Measurements from ENCODE around the gene AMPH.

Gene AMPH

DNA sequence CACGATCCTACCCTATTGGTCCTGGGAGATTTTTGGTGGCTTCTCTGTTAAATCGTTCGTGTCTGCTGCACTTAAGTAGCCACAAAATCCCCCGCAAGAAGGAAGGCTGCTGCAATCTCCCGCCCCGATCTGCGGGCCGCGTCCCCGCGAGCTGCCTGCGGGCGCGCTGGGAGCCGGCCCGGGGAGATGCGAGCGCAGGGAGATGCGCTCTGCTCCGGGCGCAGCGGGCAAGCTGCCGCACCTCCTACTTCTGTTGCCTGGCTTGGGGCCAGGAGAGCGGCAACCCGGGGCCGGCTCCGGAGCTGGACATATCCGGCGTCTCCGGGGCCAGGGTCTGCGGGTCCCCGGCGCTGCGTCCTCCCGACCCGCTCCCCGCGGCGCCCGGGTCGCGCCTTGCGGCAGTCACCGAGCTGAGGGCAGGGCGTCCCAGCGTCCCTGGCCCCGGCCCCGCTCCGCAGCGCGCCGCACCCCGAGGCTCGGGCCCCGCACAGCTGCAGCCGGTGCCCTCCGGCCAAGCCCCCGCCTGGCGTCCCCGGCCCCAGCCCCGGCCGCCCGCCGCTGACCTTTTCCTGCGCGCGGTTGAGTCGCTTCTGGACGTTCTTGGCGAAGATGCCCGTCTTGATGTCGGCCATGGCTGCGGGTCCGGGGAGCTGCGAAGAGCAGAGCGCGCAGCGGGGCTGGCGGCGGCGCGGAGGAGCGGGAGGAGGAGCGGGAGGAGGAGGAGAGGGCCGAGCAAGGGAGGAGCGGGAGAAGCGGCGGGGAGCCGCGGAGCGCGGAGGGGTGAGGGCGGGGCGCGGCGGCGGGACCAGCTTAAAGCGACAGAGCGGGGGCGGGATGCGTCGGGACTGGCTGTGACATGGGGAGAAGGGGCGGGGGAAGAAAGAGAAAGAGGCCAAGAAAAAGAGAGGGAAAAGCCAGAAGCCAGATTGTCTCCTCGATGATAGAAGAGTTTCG, at the start of gene AMPH:
Gene AMPH, minus strand, starts transcription at position 654 of the 954 bp plus-strand sequence. Its CDS starts 22 bp downstream, at position 632.
- no peak for DNase-seq (ENCODE audit: low read depth, low spot score)

DNA sequence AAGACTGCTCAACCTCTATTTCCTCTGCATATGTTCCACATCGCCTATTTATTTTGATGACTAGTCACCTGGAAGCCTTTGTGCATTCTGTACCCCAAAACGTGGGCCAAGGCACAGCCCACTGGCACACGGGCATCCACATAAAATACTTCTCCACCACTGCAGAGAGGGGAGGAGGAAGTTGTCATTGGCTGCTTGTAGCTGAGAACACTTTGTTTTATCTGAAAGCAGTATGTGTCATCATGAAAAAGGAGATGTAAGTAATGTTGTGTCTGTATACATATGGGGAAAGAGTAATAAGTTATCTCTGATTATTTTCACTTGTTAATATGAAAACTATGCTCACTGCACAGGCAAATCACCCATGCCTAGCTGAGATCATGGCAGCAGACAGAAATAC, 48.2 kb upstream of the AMPH start:
- DNase-seq (ENCODE audit: low read depth, low spot score) = no peak

DNA sequence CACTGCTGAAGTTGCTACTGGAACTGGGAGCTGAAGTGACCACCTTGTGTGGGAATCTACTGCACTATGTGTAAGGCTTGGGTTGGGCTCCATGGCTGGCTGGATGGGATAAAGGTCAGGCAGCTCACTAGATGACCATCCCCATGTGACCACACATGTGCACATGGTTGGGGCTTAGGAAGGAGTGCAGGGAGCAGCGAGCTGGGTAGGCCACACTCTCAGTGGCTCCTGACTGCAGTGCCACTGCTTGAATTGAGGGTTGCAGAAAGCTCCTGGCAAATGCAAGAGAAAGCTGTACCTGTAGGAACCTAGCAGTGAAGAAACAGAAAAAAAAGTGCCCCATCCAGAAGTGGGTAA, 47.5 kb upstream of the AMPH start:
- no peak for DNase-seq (ENCODE audit: low read depth, low spot score)

DNA sequence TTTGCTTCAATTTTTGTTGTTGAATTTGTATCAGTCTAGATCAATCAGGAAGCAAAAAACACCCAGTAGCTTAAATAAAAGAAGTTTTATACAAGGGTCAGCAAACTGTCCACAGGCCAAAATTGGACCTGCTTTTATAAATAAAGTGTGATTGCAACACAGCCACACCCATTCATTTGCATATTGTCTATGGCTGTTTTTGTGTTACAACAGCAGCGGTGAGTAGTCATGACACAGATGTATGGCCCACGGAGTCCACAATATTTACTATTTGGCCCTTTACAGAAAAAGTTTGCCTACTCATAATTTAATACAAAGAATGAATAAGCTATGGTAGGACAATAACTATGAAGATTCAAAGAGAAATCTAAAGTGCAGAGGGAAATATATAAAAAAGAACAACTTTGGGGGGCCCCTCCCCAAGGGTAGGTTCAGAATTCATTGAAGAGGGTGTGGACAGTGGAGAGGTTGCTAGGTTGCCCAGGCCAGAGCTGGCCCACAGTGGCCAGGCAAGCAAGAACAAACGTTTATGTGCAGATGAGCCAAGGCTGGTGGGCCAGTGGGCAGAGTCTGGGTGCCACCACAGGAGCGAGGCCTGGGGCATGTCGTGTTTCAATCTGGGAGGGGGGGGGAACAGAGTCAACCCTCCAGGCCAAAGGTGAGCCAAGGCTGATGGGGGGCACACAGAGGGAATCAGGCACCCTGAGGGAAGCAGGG, 47.0 kb upstream of the AMPH start:
- no peak for DNase-seq (ENCODE audit: low read depth, low spot score)

DNA sequence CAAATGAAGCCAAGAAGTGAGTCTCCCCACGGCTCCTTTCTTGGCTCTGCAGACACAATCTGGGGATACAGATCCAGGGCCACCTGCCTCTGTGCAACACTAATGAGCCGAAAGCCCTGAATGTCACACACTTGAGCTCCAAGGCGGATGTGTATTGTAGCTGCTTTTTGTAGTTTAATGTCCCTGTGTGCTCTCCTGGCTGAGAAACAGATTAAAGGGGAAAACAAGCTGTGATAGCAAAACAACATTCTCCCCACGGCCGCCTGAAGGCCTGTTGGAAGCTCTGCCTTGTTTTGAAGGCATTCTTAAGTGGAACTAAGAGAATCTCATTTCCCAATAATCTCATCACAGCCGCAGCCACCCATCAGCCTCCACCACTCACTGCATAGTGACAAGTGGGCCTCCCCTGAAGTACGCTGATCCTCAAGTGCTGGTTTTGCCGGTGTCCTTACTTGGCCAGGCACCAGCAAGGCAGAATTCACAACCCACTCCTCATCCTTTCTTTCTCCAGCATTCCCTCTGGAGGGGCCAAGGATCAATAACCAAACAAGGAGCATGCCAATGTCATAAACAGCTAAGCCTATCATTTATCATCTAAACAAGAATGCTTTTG, 44.4 kb upstream of the AMPH start:
- no peak for DNase-seq (ENCODE audit: low read depth, low spot score)

DNA sequence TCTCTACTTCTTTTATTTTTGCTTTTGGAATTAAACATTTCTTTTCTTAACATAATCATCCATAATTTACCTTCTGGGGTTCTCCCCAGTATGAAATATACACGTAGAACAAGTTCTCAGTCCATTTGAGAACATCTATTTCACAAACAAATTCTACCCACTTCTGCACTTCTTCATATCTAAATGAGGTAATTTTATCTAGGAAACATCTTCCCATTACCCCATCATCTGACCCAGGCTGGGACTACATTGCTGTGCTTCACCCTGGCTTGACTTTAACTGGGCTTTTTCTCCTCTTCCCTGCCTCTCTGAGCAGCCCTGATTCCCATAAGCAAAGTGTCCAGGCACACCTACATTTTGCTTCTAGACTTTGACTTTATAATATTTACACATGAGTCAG, 43.3 kb upstream of the AMPH start:
- no peak for DNase-seq (ENCODE audit: low read depth, low spot score)

DNA sequence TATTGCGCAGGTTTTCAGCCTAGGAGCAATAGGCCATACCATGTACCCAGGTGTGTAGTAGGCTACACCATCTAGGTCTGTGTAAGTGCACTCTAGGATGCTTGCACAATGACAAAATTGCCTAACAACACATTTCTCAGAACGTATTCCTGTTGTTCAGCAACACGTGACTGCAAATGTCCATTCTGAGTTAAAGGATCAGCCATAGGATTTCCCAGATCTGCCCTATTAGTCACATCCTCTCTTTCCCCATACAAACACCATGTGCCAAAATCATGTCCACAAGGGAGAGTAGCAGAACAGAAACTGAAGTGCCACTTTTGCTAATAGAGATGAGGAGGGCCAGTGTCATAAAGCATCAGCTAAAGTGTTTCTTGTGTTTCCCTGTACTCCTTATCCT, 42.6 kb upstream of the AMPH start:
- DNase-seq (ENCODE audit: low read depth, low spot score) = no peak

DNA sequence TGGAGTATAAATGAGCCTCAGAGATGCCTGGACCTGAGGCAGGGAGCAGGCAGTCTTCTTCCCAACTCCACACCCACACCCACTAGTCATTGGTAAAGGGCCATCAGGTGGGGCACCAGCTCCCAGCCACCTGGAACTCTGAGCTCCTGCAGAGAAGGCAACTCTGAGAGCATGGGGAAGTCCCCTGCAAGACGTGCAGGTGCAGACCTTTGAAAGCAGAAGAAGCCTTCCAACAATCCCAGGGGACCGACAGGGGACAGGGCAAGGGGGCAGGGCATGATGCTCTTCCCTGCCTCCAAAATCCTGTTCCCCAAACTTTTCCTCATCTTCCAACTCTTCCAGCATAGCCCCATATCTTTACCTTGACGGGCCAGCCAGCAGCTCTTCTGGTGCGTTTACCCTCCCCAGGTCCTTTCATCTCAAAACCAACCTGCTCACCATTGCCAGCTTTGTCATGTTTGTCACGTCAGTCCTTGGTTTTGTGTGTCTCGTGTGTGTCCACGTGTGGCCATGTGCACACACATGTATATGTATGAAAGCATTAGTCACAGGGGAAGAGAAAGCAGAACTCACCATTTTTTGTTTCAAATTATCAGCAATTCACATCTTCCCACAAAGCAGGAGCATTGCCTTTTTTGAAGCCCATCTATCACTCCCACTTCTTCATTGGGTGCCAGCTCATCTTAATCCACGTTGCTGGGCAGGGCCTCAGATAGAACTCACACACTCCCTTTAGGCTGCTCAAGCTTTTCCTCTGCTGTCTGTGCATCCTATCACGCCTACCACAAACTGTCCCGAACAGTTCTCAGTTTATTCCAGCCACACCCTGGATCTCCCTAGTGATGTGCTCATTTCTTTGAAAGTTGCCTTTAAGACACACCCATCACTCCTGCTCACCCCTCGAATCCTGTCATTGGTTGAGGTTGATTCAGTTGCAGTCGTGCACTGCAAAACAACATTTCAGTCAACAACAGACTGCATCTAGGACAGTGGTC, 41.0 kb upstream of the AMPH start:
- no peak for DNase-seq (ENCODE audit: low read depth, low spot score)

DNA sequence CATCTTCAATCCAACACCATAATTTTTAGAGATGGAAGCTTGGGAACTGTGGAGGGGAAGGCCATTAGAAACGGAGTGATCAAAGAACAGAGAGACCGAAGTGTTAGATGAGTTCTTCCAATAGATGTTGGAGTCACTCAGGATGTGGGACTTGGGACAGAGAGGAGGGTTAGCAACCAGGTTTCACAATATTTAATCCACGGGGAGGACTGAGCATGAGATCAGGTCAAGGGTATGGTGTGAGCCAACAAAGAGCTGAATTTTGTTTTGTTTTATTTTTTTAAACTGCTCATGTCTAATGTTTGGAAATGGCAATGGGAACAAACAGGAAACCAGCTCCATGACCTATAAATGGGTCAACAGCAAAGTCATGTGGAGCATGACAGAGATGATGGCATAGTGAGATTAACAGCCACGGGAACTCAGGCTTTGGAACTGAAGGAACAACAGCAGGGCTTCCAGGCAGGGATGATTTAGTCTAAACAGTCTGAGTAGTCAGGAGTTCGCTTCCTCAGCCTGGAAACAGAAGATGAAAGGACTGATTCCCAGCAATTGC, 38.9 kb upstream of the AMPH start:
- no peak for DNase-seq (ENCODE audit: low read depth, low spot score)

DNA sequence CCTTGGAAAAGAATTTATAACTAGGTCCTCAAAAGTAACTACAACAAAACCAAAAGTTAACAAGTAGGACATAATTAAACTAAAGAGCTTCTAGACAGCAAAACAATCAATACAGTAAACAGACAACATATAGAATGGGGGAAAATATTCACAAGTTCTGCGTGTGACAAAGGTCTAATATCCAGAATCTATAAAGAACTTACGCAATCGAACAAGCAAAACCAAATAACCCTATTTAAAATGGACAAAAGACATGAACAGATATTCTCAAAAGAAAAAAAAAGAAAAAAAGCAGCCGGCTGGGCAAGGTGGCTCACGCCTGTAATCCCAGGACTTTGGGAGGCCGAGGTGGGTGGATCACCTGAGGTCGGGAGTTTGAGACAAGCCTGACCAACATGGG, 33.8 kb upstream of the AMPH start:
- DNase-seq (ENCODE audit: low read depth, low spot score) = no peak

DNA sequence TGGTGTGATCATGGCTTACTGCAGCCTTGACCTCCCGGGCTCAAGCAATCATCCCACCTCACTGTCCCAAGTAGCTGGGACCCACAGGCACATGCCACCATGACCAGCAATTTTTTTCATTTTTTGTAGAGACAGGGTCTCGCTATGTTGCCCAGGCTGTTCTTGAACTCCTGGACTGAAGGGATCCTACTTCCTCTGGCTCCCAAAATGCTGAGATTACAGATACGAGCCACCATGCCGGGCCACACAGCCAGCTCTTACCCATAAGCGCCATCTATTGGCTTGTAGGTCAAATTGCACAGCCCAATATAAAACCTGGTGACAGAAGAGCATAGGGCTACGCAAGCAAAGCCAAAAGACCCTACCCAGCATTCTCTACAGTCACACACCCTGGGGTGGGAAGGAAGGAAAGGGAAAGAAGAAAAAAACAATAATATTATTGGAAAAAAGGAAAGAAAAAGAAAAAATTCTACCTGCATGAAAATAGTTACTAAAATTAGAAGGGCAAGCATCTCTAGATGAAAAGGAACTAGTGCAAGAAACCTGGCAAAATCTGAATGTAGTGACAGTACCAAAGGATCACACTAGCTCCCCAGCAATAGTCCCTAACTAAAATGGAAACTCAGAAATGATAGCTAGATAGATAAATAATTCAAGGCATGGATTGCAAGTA, 29.4 kb upstream of the AMPH start:
- peak; percentile 7 for DNase-seq (ENCODE audit: low read depth, low spot score)

DNA sequence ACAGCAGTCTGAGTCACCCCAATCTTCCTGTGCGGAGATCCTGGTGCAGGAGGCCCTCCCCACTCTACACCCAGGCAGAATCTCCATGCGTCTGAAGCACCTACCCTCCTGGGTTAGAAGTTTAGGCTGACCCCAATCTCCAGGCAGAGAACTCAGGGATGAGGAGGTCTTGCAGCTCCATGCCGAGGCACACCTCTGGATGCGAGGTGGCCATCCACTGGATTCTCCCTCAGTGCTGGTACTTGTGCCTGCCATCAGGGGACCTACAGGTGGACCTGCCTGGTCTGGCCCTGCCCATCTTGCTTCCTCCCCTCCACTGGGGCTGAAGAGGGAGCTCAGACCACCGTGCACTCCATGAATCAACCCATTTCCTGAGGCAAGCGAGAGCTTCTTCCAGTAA, 28.8 kb upstream of the AMPH start:
- no peak for DNase-seq (ENCODE audit: low read depth, low spot score)

DNA sequence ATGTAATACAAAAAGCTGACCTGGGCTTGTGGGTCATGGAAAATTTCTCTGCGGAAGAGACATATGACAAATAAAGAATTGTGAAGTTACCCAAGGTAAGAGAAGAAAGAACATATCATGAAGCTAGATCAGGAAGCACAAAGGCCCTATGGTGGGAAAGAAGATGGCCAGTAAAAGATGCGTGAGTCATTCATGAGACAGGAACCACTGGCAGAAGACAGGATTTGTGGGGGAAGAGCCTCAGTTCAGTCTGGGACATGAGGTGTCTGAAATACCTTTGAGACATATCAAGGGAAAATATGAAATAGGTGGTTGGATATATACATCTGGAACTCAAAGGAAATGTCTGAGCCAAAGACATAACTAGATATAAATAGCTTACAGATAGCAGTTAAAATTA, 27.7 kb upstream of the AMPH start:
- DNase-seq (ENCODE audit: low read depth, low spot score) = no peak

DNA sequence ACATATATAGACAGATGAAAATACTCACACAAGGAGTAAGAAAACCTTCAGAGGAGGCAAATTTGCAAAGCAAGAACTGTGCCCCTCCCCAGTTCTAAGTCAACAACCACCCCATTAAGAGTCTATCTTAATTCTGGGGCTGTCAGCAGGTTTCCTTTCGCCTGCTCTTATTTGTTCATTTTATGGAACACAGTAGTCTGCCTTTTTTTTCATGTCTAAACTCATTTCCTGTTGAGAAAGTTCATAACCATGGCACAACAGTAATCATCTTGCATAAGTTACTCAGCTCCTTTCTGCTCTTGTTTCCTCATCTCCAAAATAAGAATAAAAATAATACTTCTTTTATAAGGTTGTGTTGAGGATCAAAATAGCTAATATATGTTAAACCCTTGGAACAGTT, 25.8 kb upstream of the AMPH start:
- no peak for DNase-seq (ENCODE audit: low read depth, low spot score)

DNA sequence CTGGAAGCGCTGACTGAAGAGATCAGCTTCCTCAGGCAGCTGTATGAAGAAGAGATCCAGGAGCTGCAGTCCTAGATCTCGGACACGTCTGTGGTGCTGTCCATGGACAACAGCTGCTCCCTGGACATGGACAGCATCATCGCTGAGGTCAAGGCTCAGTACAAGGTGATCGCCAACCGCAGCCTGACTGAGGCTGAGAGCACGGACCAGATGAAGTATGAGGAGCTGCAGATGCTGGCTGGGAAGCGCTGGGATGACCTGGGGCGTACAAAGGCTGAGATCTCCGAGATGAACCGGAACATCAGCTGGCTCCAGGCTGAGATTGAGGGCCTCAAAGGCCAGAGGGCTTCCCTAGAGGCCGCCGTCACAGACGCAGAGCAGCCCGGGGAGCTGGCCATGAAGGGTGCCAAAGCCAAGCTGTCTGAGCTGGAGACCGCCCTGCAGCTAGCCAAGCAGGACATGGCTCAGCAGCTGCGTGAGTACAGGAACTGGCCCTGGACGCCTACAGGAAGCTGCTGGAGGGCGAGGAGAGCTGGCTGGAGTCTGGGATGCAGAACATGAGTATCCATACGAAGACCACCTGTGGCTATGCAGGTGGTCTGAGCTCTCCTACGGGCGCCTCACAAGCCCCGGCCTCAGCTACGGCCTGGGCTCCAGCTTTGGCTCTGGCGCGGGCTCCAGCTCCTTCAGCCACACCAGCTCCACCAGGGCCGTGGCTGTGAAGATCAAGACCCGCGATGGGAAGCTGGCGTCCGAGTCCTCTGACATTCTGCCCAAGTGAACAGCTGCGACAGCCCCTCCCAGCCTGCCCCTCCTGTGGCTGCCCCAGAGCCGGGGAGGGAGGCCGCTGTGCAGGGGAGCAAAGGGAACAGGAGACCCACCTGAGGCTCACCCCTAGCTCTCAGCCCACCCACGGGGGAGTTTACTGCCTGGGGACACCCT, 24.9 kb upstream of the AMPH start:
- no peak for DNase-seq (ENCODE audit: low read depth, low spot score)

DNA sequence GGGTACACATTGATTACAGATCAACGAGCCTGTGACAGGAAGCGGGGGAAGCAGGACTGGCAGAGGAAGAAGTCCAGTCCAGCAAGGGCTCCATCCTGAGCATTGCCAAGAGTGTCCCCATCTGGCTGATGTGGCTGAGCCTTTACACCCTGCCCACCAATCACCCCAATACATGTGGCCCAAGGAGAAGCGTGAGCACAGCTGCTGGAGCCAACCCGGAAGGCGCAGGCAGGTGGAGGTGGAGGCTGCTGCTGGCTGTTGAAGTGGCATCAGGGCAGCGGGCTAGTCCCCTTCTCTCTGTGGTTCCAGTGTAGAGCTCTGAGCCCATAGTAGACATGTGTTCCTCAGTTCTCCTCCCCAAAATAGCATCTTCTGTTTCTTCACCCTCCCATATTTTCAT, 6.8 kb upstream of the AMPH start:
- no peak for DNase-seq (ENCODE audit: low read depth, low spot score)

DNA sequence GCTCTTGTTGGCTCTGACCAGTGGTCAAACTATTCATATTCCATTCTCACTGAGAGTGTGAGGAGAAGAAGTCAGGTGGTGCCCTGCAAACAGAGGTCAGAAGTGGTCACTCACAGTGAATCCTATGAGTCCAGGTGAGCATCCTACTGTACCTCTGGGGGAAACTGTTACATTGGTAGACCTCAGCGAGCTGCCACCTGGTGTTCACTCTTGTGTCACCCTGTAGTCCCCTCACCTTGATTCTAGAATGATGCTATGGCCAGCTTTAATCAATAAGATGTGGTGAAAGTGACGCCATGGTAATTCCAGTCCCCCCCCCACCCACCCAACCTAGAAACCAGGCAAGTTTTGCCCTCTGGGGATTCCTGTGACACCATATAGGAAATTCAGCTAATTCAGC, 1.2 kb upstream of the AMPH start:
- DNase-seq (ENCODE audit: low read depth, low spot score) = no peak

DNA sequence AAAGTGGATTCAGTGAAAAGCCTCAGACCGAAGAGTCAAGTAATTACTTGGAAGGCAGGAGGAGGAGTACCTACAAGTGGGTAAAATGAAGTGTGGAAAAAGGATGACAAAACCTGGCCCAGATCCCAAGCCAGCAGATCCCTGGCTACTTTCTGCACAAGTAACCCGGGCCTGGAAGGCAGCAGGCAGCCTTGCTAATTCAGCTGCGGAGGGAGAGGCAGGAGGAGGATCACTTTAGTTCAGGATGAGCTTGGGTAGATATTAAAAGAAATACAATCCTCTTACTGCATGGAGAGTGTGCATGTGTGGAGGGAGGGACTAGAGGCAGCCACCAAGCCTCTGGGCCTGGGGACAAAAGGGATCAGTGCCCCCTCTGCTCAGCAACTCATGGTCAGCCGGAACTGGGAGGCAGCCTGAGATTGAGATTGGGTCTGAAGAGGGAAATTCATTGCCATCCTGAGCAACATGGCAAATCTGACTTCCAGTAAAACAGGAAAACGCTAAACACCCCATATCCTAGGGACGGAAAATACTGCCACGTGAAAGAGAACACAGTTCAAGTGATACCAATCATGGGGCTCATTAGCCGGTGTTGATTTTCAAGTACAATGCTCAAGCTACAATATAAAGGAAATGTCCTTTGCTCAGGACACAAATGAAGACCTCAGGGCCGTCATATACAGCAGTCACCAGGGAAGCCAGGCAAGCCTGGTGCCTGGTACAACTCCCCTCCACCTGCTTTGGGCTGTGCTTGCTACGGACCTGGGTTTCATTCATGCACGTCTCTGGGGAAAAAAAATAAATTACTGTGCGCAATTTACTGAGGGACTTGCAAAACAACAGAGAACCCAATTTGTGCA, 1.3 kb downstream of the AMPH start:
- DNase-seq (ENCODE audit: low read depth, low spot score) = no peak
